ENCODE data around the gene MLLT10.
"Not testable (repeated sequence)": the region's sequence is repeated elsewhere in the genome, so short reads cannot be mapped to it uniquely, and the experiment has no call there.

The MLLT10 gene

GRCh38 chr10:21707498-21707897 lies 173.5 kb downstream of the MLLT10 start:
- DNase-seq: no peak

GRCh38 chr10:21712975-21713374 lies 178.9 kb downstream of the MLLT10 start:
- DNase-seq: no peak

GRCh38 chr10:21715531-21716195 lies 181.6 kb downstream of the MLLT10 start:
- DNase-seq: no peak

DNA sequence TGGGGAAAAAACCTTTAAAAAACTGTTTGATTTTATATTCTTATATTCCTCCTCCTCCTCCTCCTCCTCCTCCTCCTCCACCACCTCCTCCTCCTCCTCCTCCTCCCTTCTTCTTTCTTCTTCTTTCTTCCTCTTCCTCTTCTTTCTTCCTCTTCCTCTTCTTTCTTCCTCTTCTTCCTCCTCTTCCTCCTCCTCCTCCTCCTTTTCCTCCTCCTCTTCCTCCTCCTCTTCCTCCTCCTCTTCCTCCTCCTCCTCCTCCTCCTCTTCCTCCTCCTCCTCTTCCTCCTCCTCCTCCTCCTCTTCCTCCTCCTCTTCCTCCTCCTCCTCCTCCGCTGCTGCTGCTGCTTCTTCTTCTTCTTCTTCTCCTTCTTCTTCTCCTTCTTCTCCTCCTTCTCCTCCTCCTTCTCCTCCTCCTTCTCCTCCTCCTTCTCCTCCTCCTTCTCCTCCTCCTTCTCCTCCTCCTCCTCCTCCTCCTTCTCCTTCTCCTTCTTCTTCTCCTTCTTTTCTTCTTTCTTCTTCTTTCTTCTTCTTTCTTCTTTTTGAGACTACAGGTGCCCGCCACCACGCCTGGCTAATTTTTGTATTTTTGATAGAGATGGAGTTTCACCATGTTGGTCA lies 183.5 kb downstream of the MLLT10 start:
- not testable (repeated sequence) for DNase-seq

DNA sequence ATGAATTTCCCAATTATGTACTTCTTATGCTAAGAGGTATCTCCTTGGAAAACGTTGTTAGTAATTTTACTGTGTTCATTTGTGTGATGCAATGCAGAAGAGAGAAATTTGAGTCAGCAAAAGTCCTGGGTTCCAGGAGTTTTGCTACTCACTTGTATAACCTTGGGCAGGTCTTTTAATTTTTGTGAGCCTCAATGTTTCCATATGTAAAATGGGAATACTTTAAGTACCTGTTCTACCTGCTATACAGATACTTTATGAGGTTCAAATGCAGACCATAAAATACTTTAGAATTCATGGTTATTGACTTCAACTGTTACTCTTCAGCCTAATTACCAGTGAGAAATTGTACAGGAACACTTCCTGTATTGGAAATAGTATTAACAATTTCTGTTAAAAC lies 185.5 kb downstream of the MLLT10 start:
- DNase-seq: no peak

DNA sequence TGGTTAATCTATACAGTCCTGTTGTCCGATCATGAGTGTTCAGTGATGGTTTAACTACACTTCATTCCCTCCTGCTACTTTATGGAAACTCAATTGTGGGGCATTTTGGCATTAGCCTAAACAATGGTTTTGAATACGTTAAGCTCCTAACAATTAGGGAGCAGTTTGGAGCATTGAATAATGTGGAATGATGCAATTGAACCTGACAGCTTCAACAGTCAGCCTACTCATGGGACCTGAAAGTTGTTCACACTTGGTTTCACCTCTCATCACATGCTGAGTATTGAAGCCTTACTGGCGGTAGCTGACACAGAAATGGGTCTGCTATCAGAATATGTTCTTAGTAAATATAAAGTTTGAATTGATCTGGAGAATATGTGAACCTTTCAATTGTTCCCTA lies 186.1 kb downstream of the MLLT10 start:
- DNase-seq: no peak

DNA sequence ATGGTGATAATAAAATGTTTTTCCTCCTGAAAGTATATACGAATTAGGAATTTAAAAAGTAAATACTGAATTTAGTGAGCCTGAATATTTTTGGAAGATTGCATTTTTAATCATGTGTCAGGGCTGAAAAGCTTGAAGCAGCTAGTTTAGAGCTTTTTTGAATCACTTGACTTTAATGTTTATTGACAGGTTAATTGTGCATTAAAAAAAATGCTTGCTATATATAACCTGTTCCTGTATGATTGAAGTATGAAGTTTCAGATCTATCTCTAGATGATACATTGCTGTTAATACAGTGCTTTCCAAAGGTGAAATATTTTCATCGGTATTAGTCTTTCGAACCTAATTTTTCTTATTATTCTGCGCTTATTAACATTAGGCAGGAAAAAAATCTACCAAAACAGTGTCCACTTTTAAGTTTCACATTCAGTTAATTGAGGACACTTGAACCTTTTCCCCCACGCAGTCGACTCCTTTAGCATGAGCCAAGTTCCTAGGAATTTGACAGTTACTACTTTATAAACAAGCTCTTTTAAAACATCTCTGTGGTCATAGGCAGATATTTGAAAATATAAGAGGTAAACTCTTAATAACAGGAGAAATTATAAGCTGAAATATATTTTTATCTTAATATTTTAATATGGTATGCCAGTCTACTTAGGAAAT lies 187.1 kb downstream of the MLLT10 start:
- no peak for DNase-seq

- no peak for DNase-seq
Observed at GRCh38 chr10:21722209-21722608, 188.2 kb downstream of the MLLT10 start.

DNA sequence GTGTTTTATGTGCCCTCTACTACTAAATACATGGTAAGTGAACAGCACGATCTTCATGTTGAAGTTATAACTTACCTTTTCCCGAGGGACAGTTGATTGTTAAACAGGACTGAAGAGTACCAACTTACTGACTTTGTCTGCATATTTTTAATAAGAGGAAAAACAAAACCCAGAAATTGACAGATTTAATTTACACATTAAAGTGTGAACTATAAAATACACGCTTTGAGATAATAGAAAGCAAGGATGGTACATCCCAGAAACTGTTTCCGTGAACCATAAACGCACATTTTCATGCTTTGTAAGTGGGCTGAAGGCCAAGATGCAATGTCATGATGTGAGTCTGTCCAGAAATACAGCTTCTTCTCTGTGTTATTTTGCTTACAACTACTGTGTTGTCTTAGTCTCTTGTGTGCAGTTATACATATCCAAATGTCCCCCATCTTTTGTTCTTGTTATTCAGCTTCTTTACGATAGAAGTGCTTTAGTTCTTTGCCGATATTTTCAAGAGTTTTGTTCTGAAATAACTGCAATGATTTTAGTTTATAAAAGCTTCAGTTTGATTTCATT lies 190.1 kb downstream of the MLLT10 start:
- no peak for DNase-seq

- no peak for DNase-seq
Observed at GRCh38 chr10:21724687-21725367, 190.8 kb downstream of the MLLT10 start.

GRCh38 chr10:21726601-21727225 lies 192.7 kb downstream of the MLLT10 start:
- DNase-seq: no peak

DNA sequence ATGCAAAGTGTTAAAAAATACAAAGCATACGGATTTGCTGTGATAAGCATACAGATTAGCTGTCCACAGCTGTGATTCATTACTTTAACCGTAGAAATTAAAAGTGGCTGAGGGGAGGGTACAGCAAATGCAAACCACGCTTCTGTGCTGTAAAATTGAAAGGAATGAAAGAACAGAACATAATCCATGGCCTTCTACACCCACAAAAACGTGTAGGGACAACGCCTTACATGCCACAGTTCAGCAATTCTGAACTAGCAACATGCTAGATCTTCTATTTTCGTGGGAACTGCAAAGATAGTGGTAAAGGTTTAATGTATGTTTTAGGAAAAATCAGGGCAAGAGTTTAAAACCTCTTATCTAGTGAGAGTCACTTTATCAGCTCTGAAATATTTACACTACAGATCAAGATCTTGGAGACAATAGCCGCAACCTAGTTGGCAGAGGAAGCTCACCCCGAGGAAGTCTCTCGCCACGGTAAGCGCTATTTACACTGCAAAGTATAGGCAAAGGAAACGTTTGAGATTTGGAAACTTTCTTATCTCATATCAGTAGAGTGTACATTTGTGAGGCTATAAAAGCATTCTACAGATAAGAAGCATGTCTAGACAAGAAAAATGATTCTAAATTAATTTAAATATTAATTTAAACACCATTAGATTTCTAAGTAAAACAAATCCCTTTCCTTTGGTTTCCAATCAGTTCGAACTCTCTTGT lies 193.6 kb downstream of the MLLT10 start:
- DNase-seq: no peak

DNA sequence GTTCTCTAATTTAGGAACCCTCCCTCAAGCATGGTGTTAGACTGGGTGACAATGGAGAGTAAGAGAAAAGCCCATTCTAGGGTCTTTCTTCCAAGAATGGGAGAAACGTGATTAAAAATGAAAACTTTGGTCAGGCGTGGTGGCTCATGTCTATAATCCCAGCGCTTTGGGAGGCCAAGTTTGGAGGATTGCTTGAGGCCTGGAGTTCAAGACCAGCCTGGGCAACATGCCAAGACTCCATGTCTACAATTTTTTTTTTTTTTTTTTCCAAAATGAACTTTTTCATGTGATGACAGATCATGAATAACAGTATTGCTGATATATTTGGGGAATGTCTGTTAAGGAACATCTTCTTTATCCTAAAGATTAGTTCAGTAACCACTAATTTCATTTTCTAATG lies 194.6 kb downstream of the MLLT10 start:
- DNase-seq: no peak

DNA sequence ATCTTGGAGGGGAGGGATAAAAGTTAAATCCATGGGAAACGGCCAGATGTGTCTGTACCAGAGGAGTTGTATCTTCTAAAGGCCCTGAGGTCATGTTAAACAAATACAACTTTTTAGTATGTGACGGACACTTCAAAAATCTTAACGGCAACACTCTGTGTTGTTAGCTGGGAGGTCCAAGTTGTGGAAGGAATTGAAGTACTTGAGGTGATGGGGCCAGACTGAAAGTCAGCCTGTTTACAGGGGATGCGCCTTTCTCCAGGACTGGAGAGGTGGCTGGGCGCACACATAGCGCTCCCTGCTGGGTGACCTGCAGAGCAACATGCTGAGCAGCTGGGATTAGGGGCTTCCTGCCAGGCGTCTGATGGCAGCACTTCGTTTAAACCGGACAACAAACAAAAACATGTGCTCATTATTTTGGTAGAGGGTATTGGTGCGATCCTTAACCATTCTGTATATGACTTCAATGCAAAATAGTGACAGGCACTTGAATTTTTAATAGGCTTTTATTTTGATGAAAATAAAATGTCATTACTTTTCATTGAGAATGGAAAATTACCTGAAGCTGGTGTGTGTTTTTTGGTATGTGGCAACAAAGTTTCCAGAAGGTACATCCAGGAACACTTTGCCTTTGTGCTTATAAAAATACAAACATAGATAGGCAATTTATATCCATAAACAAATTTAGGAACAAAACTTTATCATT lies 198.2 kb downstream of the MLLT10 start:
- DNase-seq: no peak

GRCh38 chr10:21733710-21734109 lies 199.7 kb downstream of the MLLT10 start:
- no peak for DNase-seq

GRCh38 chr10:21737106-21737505 lies 203.1 kb downstream of the MLLT10 start:
- no peak for DNase-seq

- no peak for DNase-seq
Observed at GRCh38 chr10:21740989-21741388, 207.0 kb downstream of the MLLT10 start.

DNA sequence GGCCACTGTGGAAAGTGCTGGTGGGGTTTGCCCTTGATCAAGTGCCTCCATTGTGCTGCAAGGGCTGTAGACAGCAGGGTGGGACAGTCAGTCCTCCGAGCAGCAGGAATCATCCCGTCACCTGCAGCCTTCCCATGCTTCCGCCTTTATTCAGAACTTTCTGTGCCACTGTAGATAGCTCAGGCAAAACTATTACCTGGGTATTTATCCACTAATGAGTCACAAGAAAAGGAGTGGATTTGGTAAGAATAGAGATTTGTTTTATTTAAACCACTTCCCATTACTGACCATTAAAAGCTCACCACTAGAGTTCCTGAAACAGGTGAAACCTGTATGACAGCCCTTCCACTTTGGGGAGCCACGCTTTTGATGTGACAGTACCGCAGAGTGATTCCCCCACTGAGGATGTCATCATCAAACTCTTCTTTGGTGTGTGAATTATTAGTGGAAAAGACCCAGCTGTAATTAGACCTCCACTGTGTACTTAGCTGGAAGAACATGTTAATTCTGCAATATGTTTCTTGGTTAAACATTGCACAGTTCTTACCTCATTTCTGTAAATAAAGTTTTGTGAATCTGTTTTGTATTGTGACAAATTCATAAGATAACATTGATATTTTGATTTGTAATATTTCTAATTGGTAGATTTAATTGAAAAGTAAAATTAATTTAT lies 208.8 kb downstream of the MLLT10 start:
- no peak for DNase-seq

GRCh38 chr10:21744223-21744622 lies 210.2 kb downstream of the MLLT10 start:
- DNase-seq: no peak

DNA sequence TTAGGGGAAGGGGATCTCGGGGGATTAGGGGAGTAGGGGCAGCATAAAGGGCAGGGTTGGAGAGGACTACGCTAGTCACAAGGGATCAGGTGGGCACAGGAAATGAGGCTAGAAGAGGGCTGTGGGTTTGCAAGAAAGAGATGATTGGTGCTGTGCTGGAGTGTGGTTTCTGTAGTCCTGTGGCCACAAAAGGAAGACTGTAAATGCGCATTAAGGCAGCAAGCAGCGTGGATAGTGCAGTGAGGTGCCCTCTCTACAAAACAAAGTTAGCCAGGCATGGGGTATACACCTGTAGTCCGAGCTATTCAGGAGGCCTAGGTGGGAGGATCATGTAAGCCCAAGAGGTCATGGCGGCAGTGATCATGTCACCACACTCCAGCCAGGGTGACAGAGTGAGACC lies 212.1 kb downstream of the MLLT10 start:
- no peak for DNase-seq

GRCh38 chr10:21747809-21748208 lies 213.8 kb downstream of the MLLT10 start:
- no peak for DNase-seq
